Measurements from ENCODE around the gene P2RX1.

DNA sequence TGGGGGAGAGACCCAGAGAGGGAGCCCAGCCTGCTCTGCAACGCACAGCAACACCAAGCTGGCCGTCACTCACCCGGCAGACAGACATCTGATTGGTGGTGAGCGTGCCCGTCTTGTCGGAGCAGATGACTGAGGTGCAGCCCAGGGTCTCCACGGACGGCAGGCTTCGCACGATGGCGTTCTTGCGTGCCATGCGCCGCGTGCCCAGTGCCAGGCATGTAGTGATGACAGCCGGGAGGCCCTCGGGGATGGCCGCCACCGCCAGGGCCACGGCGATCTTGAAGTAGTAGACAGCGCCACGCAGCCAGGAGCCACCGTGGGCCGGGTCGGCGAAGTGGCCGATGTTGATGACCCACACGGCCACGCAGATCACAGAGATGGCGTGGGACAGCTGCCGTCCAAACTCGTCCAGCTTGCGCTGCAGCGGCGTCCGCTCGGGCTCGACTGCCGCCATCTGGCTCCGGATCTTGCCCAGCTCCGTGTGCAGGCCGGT lies 31.1 kb upstream of the P2RX1 start:
- no peak for TF ChIP-seq POLR2A (IDR thresholded peaks at IDR 0.05)
- TF ChIP-seq, protein P1, sequence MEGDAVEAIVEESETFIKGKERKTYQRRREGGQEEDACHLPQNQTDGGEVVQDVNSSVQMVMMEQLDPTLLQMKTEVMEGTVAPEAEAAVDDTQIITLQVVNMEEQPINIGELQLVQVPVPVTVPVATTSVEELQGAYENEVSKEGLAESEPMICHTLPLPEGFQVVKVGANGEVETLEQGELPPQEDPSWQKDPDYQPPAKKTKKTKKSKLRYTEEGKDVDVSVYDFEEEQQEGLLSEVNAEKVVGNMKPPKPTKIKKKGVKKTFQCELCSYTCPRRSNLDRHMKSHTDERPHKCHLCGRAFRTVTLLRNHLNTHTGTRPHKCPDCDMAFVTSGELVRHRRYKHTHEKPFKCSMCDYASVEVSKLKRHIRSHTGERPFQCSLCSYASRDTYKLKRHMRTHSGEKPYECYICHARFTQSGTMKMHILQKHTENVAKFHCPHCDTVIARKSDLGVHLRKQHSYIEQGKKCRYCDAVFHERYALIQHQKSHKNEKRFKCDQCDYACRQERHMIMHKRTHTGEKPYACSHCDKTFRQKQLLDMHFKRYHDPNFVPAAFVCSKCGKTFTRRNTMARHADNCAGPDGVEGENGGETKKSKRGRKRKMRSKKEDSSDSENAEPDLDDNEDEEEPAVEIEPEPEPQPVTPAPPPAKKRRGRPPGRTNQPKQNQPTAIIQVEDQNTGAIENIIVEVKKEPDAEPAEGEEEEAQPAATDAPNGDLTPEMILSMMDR (IDR thresholded peaks at IDR 0.05) = no peak
